ENCODE measurements around the gene CCNY. TPM values are rescaled to one million over a fixed set of nuclear protein-coding genes. Genes with fewer than 3 reads are reported as not detected.

Gene CCNY
- total RNA-seq, 1 experiment from 2014 or later, result 53.3 TPM

- TF ChIP-seq AR (CRISPR knock-in tag; IDR thresholded peaks at IDR 0.05) (no peak), ATF2 (CRISPR knock-in tag; IDR thresholded peaks at IDR 0.05; ENCODE audit: borderline replicate concordance, low read depth) (no peak), STAT6 (CRISPR knock-in tag; conservative IDR thresholded peaks at IDR 0.05; ENCODE audit: low read depth) (no peak), OVOL2 (CRISPR knock-in tag; IDR thresholded peaks at IDR 0.05; ENCODE audit: borderline replicate concordance) (no peak), CREM (CRISPR knock-in tag; IDR thresholded peaks at IDR 0.05) (no peak), MYBL2 (CRISPR knock-in tag; IDR thresholded peaks at IDR 0.05) (no peak), ERG (CRISPR knock-in tag; IDR thresholded peaks at IDR 0.05) (no peak)
Measured at GRCh38 chr10:35554461-35555056, 218.2 kb downstream of the CCNY start (continued).

- no peak overlapping the region for H3K27ac Mint-ChIP-seq
- ChIA-PET POLR2A (no interaction called here), CTCF (no interaction called here)
- H3K36me3 Mint-ChIP-seq, result no peaks in the 10 kb centered on the region; the same call in 1 of the 2 replicates
- H3K4me3 Mint-ChIP-seq, result no peak overlapping the region
- no peak for ATAC-seq
- H3K9me3 Mint-ChIP-seq, result no peaks in the 10 kb centered on the region
- no peaks in the 10 kb centered on the region for H3K27me3 Mint-ChIP-seq (ENCODE audit: low read depth)
- DNase-seq (ENCODE audit: low spot score), result no peak
- peaks cover 5% of the 10 kb centered on the region; the same call in 1 of the 2 replicates for H3K4me1 Mint-ChIP-seq
- no peak for TF ChIP-seq ZNF317 (CRISPR knock-in tag; IDR thresholded peaks at IDR 0.05; ENCODE audit: borderline replicate concordance, low read depth)
- TF ChIP-seq TEAD4 (CRISPR knock-in tag; IDR thresholded peaks at IDR 0.05), result no peak
- no peak for TF ChIP-seq STAT6 (CRISPR knock-in tag; conservative IDR thresholded peaks at IDR 0.05; ENCODE audit: low read depth)
- TF ChIP-seq CDX4 (CRISPR knock-in tag; IDR thresholded peaks at IDR 0.05; ENCODE audit: borderline replicate concordance), result no peak
- TF ChIP-seq ZNF138 (CRISPR knock-in tag; conservative IDR thresholded peaks at IDR 0.05), result no peak
- TF ChIP-seq KAT7 (CRISPR knock-in tag; IDR thresholded peaks at IDR 0.05; ENCODE audit: borderline replicate concordance), result no peak
- TF ChIP-seq TEAD1 (CRISPR knock-in tag; IDR thresholded peaks at IDR 0.05), result no peak
- TF ChIP-seq ELF4 (CRISPR knock-in tag; IDR thresholded peaks at IDR 0.05; ENCODE audit: low read depth), result no peak
- no peak for TF ChIP-seq AR (CRISPR knock-in tag; IDR thresholded peaks at IDR 0.05)
- no peak for TF ChIP-seq ATF3 (CRISPR knock-in tag; conservative IDR thresholded peaks at IDR 0.05)
- TF ChIP-seq ESRRA (CRISPR knock-in tag; IDR thresholded peaks at IDR 0.05; ENCODE audit: borderline replicate concordance), result no peak
Measured at GRCh38 chr10:35555962-35556930, 219.9 kb downstream of the CCNY start.

Measured in WTC11 (cell line).